ENCODE results near the gene QRICH1.

QRICH1 gene

GRCh38 chr3:48989796-48990635 is 103.9 kb downstream of the QRICH1 start, which contains the start of gene P4HTM:
TSS of gene P4HTM (plus strand) at chr3:48990241. CDS start at chr3:48990257, 16 bp downstream.
- Histone ChIP-seq H3K4me2 (ENCODE audit: low read length) (peak within 1 kb of the TSS; percentile 96), H3K4me1 (ENCODE audit: control insufficient read depth, low read length) (peaks cover 29% of the 10 kb centered on the region), H4K20me1 (ENCODE audit: control insufficient read depth, insufficient read depth, low read depth, low read length) (no peaks in the 10 kb centered on the region), H3K4me3 (ENCODE audit: low read length) (peak within 1 kb of the TSS; percentile 88), H3K9me2 (replicated peaks; ENCODE audit: control insufficient read depth, low read length) (no peaks in the 10 kb centered on the region), H3F3A (ENCODE audit: control insufficient read depth, insufficient read depth) (peaks cover 15% of the 10 kb centered on the region), H3K27me3 (ENCODE audit: control insufficient read depth, low read length) (no peaks in the 10 kb centered on the region), H3K79me2 (ENCODE audit: control insufficient read depth, low read length) (peaks cover 37% of the 10 kb centered on the region), H3K9me3 (ENCODE audit: control insufficient read depth, insufficient read depth, low read length) (no peaks in the 10 kb centered on the region), H3K27ac (ENCODE audit: low read depth, low read length) (peak within 1 kb of the TSS; percentile 37), H3K36me3 (ENCODE audit: control insufficient read depth, low read length) (peaks cover 39% of the 10 kb centered on the region)
- TF ChIP-seq, protein P1, sequence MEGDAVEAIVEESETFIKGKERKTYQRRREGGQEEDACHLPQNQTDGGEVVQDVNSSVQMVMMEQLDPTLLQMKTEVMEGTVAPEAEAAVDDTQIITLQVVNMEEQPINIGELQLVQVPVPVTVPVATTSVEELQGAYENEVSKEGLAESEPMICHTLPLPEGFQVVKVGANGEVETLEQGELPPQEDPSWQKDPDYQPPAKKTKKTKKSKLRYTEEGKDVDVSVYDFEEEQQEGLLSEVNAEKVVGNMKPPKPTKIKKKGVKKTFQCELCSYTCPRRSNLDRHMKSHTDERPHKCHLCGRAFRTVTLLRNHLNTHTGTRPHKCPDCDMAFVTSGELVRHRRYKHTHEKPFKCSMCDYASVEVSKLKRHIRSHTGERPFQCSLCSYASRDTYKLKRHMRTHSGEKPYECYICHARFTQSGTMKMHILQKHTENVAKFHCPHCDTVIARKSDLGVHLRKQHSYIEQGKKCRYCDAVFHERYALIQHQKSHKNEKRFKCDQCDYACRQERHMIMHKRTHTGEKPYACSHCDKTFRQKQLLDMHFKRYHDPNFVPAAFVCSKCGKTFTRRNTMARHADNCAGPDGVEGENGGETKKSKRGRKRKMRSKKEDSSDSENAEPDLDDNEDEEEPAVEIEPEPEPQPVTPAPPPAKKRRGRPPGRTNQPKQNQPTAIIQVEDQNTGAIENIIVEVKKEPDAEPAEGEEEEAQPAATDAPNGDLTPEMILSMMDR (IDR thresholded peaks at IDR 0.05; ENCODE audit: low read depth, low read length, poor library complexity, severe bottlenecking): peak; percentile 53
- TF ChIP-seq EZH2phosphoT487 (IDR thresholded peaks at IDR 0.05; ENCODE audit: borderline replicate concordance, low read length): no peak

GRCh38 chr3:48989126-48989795 is 104.6 kb downstream of the QRICH1 start:
- H3K27ac ChIP-seq (ENCODE audit: low read depth, low read length): peak overlapping the region; percentile 37
- H3K27me3 ChIP-seq (ENCODE audit: control insufficient read depth, low read length): no peaks in the 10 kb centered on the region
- H3K4me3 ChIP-seq (ENCODE audit: low read length): peak overlapping the region; percentile 88
- H3K4me2 ChIP-seq (ENCODE audit: low read length): peak overlapping the region; percentile 96
- H3K36me3 ChIP-seq (ENCODE audit: control insufficient read depth, low read length): peaks cover 45% of the 10 kb centered on the region
- H3K79me2 ChIP-seq (ENCODE audit: control insufficient read depth, low read length): peaks cover 35% of the 10 kb centered on the region
- H4K20me1 ChIP-seq (ENCODE audit: control insufficient read depth, insufficient read depth, low read depth, low read length): no peaks in the 10 kb centered on the region
- H3K9me2 ChIP-seq (replicated peaks; ENCODE audit: control insufficient read depth, low read length): no peaks in the 10 kb centered on the region
- peaks cover 29% of the 10 kb centered on the region for H3K4me1 ChIP-seq (ENCODE audit: control insufficient read depth, low read length)
- H3K9me3 ChIP-seq (ENCODE audit: control insufficient read depth, insufficient read depth, low read length): no peaks in the 10 kb centered on the region
- TF ChIP-seq EZH2phosphoT487 (IDR thresholded peaks at IDR 0.05; ENCODE audit: borderline replicate concordance, low read length): no peak
- TF ChIP-seq, protein P1 (IDR thresholded peaks at IDR 0.05; ENCODE audit: low read depth, low read length, poor library complexity, severe bottlenecking): no peak
- peaks cover 16% of the 10 kb centered on the region for H3F3A ChIP-seq (ENCODE audit: control insufficient read depth, insufficient read depth)

- TF ChIP-seq, protein P1 (IDR thresholded peaks at IDR 0.05; ENCODE audit: low read depth, low read length, poor library complexity, severe bottlenecking): no peak
- TF ChIP-seq EZH2phosphoT487 (IDR thresholded peaks at IDR 0.05; ENCODE audit: borderline replicate concordance, low read length): no peak
- Histone ChIP-seq H3K36me3 (ENCODE audit: control insufficient read depth, low read length) (peaks cover 59% of the 10 kb centered on the region), H3K9me2 (replicated peaks; ENCODE audit: control insufficient read depth, low read length) (no peaks in the 10 kb centered on the region), H3K4me1 (ENCODE audit: control insufficient read depth, low read length) (peaks cover 17% of the 10 kb centered on the region), H3K79me2 (ENCODE audit: control insufficient read depth, low read length) (peaks cover 19% of the 10 kb centered on the region), H3K27ac (ENCODE audit: low read depth, low read length) (no peak overlapping the region), H3K4me3 (ENCODE audit: low read length) (no peak overlapping the region), H4K20me1 (ENCODE audit: control insufficient read depth, insufficient read depth, low read depth, low read length) (no peaks in the 10 kb centered on the region), H3K9me3 (ENCODE audit: control insufficient read depth, insufficient read depth, low read length) (no peaks in the 10 kb centered on the region), H3F3A (ENCODE audit: control insufficient read depth, insufficient read depth) (peaks cover 12% of the 10 kb centered on the region), H3K4me2 (ENCODE audit: low read length) (no peak overlapping the region), H3K27me3 (ENCODE audit: control insufficient read depth, low read length) (no peaks in the 10 kb centered on the region)
Measured at GRCh38 chr3:48985831-48986376, 108.0 kb downstream of the QRICH1 start.

Measured in DOHH2 (cell line).